Measurements from ENCODE around the gene NR2C2.

The NR2C2 gene

DNA sequence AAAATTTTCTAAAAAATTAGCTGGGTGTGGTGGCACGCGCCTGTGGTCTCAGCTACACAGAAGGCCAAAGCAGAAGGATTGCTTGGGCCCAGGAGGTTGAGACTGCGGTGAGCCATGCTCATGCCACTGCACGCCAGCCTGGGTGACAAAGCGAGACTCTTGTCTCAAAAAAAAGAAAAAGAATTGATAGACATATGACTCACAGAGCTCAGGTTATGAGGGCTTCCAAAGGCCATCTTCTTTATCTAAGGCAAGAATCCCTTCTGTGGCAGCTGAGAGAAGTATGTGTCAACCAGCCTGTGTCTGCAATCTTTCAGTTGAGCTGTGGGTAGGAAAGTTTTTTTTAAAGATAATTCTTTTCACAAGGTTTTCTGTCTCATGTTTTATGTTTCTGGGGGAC is 63.8 kb downstream of the NR2C2 start:
- Histone ChIP-seq H3K27ac (ENCODE audit: poor library complexity, severe bottlenecking) (peak overlapping the region; percentile 38), H3K36me3 (ENCODE audit: low read depth) (peaks cover 40% of the 10 kb centered on the region), H3K9me3 (ENCODE audit: severe bottlenecking) (no peaks in the 10 kb centered on the region), H3K4me3 (ENCODE audit: severe bottlenecking) (no peak overlapping the region), H3K4me1 (ENCODE audit: insufficient read depth, poor library complexity, severe bottlenecking) (peaks cover 14% of the 10 kb centered on the region), H3K27me3 (ENCODE audit: insufficient read depth, poor library complexity, severe bottlenecking) (no peaks in the 10 kb centered on the region)
- TF ChIP-seq, protein P1, sequence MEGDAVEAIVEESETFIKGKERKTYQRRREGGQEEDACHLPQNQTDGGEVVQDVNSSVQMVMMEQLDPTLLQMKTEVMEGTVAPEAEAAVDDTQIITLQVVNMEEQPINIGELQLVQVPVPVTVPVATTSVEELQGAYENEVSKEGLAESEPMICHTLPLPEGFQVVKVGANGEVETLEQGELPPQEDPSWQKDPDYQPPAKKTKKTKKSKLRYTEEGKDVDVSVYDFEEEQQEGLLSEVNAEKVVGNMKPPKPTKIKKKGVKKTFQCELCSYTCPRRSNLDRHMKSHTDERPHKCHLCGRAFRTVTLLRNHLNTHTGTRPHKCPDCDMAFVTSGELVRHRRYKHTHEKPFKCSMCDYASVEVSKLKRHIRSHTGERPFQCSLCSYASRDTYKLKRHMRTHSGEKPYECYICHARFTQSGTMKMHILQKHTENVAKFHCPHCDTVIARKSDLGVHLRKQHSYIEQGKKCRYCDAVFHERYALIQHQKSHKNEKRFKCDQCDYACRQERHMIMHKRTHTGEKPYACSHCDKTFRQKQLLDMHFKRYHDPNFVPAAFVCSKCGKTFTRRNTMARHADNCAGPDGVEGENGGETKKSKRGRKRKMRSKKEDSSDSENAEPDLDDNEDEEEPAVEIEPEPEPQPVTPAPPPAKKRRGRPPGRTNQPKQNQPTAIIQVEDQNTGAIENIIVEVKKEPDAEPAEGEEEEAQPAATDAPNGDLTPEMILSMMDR (IDR thresholded peaks at IDR 0.05; ENCODE audit: poor library complexity, severe bottlenecking) = no peak
- DNase-seq (ENCODE audit: low spot score) (no peak), ATAC-seq (ENCODE audit: low read depth) (peak; percentile 59)

DNA sequence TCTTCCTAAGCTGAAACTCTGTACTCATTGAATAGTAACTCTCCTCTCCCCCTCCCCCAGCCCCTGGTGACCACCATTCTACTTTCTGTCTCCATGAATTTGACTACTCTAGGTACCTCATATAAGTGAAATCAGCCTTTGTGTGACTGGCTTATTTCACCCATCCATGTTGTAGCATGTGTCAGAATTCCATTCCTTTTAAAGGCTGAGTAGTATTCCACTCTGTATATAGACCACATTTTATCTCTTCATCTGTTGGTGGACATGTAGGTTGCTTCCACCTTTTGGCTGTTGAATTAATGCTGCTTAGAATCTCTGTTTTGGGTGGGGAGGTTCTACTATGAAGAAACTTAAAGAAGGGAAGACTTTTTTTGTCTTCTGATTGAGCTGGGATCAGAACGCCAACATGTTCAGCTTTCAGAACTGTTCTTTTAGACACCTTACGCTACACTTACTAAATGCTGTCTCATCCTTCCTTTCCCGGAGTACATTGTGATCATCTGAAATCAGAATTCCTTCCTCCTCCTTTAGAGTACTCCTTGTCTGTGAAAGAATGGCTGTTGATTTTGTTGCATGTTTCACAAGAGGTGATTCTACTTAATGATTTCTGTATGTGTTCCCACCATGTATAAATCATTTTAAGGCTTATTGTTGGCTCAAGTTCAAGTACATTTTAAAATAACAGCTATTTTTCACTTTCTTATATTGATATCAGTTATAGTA is 67.4 kb downstream of the NR2C2 start:
- DNase-seq (ENCODE audit: low spot score) (no peak), ATAC-seq (ENCODE audit: low read depth) (no peak)
- Histone ChIP-seq H3K27ac (ENCODE audit: poor library complexity, severe bottlenecking) (no peak overlapping the region), H3K36me3 (ENCODE audit: low read depth) (peaks cover 65% of the 10 kb centered on the region), H3K27me3 (ENCODE audit: insufficient read depth, poor library complexity, severe bottlenecking) (no peaks in the 10 kb centered on the region), H3K4me1 (ENCODE audit: insufficient read depth, poor library complexity, severe bottlenecking) (peaks cover 14% of the 10 kb centered on the region), H3K9me3 (ENCODE audit: severe bottlenecking) (no peaks in the 10 kb centered on the region), H3K4me3 (ENCODE audit: severe bottlenecking) (no peak overlapping the region)
- TF ChIP-seq, protein P1 (IDR thresholded peaks at IDR 0.05; ENCODE audit: poor library complexity, severe bottlenecking) = no peak

DNA sequence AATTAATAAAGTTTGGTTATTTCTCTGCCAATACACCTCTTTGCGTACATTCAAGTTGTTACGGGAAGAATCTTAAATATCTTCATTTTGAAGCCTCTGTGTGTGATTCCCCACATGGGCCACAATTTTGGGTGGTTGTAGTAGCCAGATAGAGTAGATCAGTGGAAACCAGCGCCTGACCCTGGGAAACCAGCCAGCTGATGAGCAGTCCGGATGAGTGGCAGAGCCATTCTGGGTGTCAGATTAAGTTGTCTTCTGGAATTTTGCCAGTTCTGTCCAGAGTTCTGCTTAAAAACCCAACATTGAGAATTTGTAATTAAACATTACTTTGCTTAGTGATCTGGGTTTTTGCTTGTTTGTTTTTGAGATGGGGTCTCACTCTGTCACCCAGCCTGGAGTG is 68.1 kb downstream of the NR2C2 start:
- Histone ChIP-seq H3K36me3 (ENCODE audit: low read depth) (peaks cover 72% of the 10 kb centered on the region), H3K4me1 (ENCODE audit: insufficient read depth, poor library complexity, severe bottlenecking) (peaks cover 8% of the 10 kb centered on the region), H3K4me3 (ENCODE audit: severe bottlenecking) (no peak overlapping the region), H3K27me3 (ENCODE audit: insufficient read depth, poor library complexity, severe bottlenecking) (no peaks in the 10 kb centered on the region), H3K27ac (ENCODE audit: poor library complexity, severe bottlenecking) (no peak overlapping the region), H3K9me3 (ENCODE audit: severe bottlenecking) (no peaks in the 10 kb centered on the region)
- DNase-seq (ENCODE audit: low spot score) (no peak), ATAC-seq (ENCODE audit: low read depth) (no peak)
- TF ChIP-seq, protein P1 (IDR thresholded peaks at IDR 0.05; ENCODE audit: poor library complexity, severe bottlenecking) = no peak

- Histone ChIP-seq H3K27ac (ENCODE audit: poor library complexity, severe bottlenecking) (no peak overlapping the region), H3K36me3 (ENCODE audit: low read depth) (peaks cover 84% of the 10 kb centered on the region), H3K4me1 (ENCODE audit: insufficient read depth, poor library complexity, severe bottlenecking) (no peaks in the 10 kb centered on the region), H3K9me3 (ENCODE audit: severe bottlenecking) (no peaks in the 10 kb centered on the region), H3K27me3 (ENCODE audit: insufficient read depth, poor library complexity, severe bottlenecking) (no peaks in the 10 kb centered on the region), H3K4me3 (ENCODE audit: severe bottlenecking) (no peak overlapping the region)
- ATAC-seq (ENCODE audit: low read depth) (no peak), DNase-seq (ENCODE audit: low spot score) (no peak)
- TF ChIP-seq, protein P1 (IDR thresholded peaks at IDR 0.05; ENCODE audit: poor library complexity, severe bottlenecking) = no peak
These were observed 69.8 kb downstream of the NR2C2 start for GRCh38 chr3:15017191-15017590.

DNA sequence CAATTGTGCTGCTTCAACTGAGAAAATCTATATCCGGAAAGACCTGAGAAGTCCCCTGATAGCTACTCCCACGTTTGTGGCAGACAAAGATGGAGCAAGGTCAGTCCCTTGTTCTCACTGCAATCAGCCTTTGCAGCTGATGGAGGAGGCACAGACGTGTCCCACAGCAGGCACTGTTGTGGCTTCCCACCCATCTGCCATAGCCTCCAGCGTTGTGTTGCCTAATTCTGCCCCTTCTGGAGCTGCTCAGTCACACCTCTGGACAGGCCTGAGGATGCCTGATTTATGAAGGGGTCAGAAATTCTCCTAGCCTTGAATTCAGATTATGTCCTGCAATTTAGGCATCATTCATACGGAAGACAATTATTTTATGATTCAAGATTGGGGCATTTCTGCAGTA is 75.9 kb downstream of the NR2C2 start:
- no peak for DNase-seq (ENCODE audit: low spot score)
- no peaks in the 10 kb centered on the region for H3K9me3 ChIP-seq (ENCODE audit: severe bottlenecking)
- H3K4me3 ChIP-seq (ENCODE audit: severe bottlenecking) = no peak overlapping the region
- no peaks in the 10 kb centered on the region for H3K27me3 ChIP-seq (ENCODE audit: insufficient read depth, poor library complexity, severe bottlenecking)
- H3K36me3 ChIP-seq (ENCODE audit: low read depth) = peaks cover 73% of the 10 kb centered on the region
- no peak for ATAC-seq (ENCODE audit: low read depth)
- H3K27ac ChIP-seq (ENCODE audit: poor library complexity, severe bottlenecking) = no peak overlapping the region
- no peaks in the 10 kb centered on the region for H3K4me1 ChIP-seq (ENCODE audit: insufficient read depth, poor library complexity, severe bottlenecking)
- TF ChIP-seq, protein P1 (IDR thresholded peaks at IDR 0.05; ENCODE audit: poor library complexity, severe bottlenecking) = no peak
